ENCODE results near the gene TBATA. TPM values are rescaled to one million over a fixed set of nuclear protein-coding genes. Genes with fewer than 3 reads are reported as not detected.

TBATA gene
- total and polyA plus RNA-seq, 2 of the 8 experiments (the other 6 are each of a cell fraction or from before 2014, with no cell fraction given), result not detected

GRCh38 chr10:70784471-70784870, 706 bp downstream of the TBATA start:
- ChIA-PET POLR2A (ENCODE audit: partially characterized antibody) (no interaction called here), CTCF (ENCODE audit: partially characterized antibody) (no interaction called here)
- 92% methylated on average over 2 of the region's 2 CpGs; no CpG with 5 or more reads in 1 of the 2 experiments for WGBS, 2 experiments (ENCODE audit: extremely low coverage in 1 of 2, insufficient coverage in 1 of 2, insufficient read length in 1 of 2, insufficient replicate concordance in 2 of 2, low coverage in 1 of 2, low lambda C conversion rate in 2 of 2, missing lambda C conversion rate in 1 of 2)
- no peaks in the 10 kb centered on the region for H4K20me1 ChIP-seq (replicated peaks in 1 of 2; ENCODE audit: control insufficient read depth in 1 of 2, insufficient read depth in 2 of 2, low read length in 2 of 2)
- H3K36me3 ChIP-seq (ENCODE audit: control insufficient read depth in 2 of 4, insufficient read depth in 4 of 4, low read length in 3 of 4), result no peaks in the 10 kb centered on the region
- H3K27ac ChIP-seq (ENCODE audit: low read depth, low read length), result no peak overlapping the region
- FAIRE-seq (no peak), DNase-seq (ENCODE audit: low read depth in 1 of 2, low spot score in 2 of 2) (no peak)
- no peaks in the 10 kb centered on the region for H3K79me1 ChIP-seq (ENCODE audit: low read depth, low read length)
- H3K4me3 ChIP-seq (ENCODE audit: extremely low read depth in 1 of 4, insufficient read depth in 2 of 4, low read depth in 3 of 4, low read length in 4 of 4), result no peak overlapping the region
- H3K18ac ChIP-seq (ENCODE audit: extremely low read depth, low read length), result no peak overlapping the region
- H3K4me2 ChIP-seq (ENCODE audit: insufficient read depth in 1 of 2, low read depth in 2 of 2, low read length in 2 of 2), result no peak overlapping the region
- H4K8ac ChIP-seq (ENCODE audit: extremely low read depth, insufficient read depth, low read length), result no peak overlapping the region
- no peaks in the 10 kb centered on the region for H3K23me2 ChIP-seq (ENCODE audit: low read depth, low read length)
- H2BK120ac ChIP-seq (replicated peaks; ENCODE audit: low read depth, low read length), result no peak overlapping the region
- no peak overlapping the region for H2BK5ac ChIP-seq (ENCODE audit: low read depth, low read length)
- no peak overlapping the region for H3K56ac ChIP-seq (replicated peaks; ENCODE audit: insufficient read length, low read depth, low read length)
- no peak overlapping the region for H2BK12ac ChIP-seq (ENCODE audit: low read depth, low read length)
- no peak overlapping the region for H4K5ac ChIP-seq (ENCODE audit: insufficient read length, low read depth, low read length)
- H2AK5ac ChIP-seq (ENCODE audit: low read depth, low read length), result no peak overlapping the region
- no peak overlapping the region for H3K14ac ChIP-seq (ENCODE audit: insufficient read length)
- no peak overlapping the region for H2BK15ac ChIP-seq (ENCODE audit: low read length)
- no peak overlapping the region for H3K4ac ChIP-seq (replicated peaks; ENCODE audit: insufficient read length, low read depth, low read length)
- no peak overlapping the region for H4K91ac ChIP-seq (replicated peaks; ENCODE audit: insufficient read length, low read length)
- no peaks in the 10 kb centered on the region for H3K27me3 ChIP-seq (replicated peaks in 1 of 4; ENCODE audit: control insufficient read depth in 3 of 4, extremely low read depth in 1 of 4, insufficient read depth in 3 of 4, low read length in 3 of 4)
- no peak overlapping the region for H2AFZ ChIP-seq (ENCODE audit: low read length)
- no peaks in the 10 kb centered on the region for H3K9me3 ChIP-seq (ENCODE audit: insufficient read depth in 2 of 2, low read depth in 1 of 2, low read length in 1 of 2)
- H3K79me2 ChIP-seq (ENCODE audit: control insufficient read depth in 1 of 2, insufficient read depth in 2 of 2, low read length in 2 of 2), result no peaks in the 10 kb centered on the region
- H3K23ac ChIP-seq (ENCODE audit: insufficient read length), result no peak overlapping the region
- no peak overlapping the region for H2BK20ac ChIP-seq (ENCODE audit: low read length)
- H3K4me1 ChIP-seq (replicated peaks in 1 of 4; ENCODE audit: control insufficient read depth in 3 of 4, insufficient read depth in 4 of 4, low read length in 3 of 4), result no peaks in the 10 kb centered on the region
- no peak overlapping the region for H3K9ac ChIP-seq (replicated peaks in 1 of 4; ENCODE audit: extremely low read depth in 1 of 4, low read depth in 3 of 4, low read length in 3 of 4)
- no peak for TF ChIP-seq RNF2 (IDR thresholded peaks at IDR 0.05; ENCODE audit: borderline replicate concordance, low read depth, low read length, missing control alignments, poor library complexity, severe bottlenecking)
- TF ChIP-seq EP300 (IDR thresholded peaks at IDR 0.05; ENCODE audit: borderline replicate concordance in 1 of 2, low read depth in 2 of 2, low read length in 2 of 2), result no peak
- TF ChIP-seq TEAD4 (IDR thresholded peaks at IDR 0.05; ENCODE audit: low read depth, low read length), result no peak
- no peak for TF ChIP-seq CHD2 (IDR thresholded peaks at IDR 0.05; ENCODE audit: low read length)
- no peak for TF ChIP-seq GABPA (IDR thresholded peaks at IDR 0.05; ENCODE audit: borderline replicate concordance, insufficient read depth, low read length)

All from H1 (cell line).